Testis (tissue), 2 donors: ENCODE measurements around the gene RPS15A.

Experiments
- CTCF ChIP-seq, 3 experiments: fragments of 450-650 bp in 2 of 3; fragments of 200-600 bp in 1 of 3; sonication (generic) in 1 of 3; IDR thresholded peaks; one replicate each; pipeline ENCODE4 v1.5.1; 2016 to 2019; ENCODE audit warnings: antibody characterized with exemption in 3 of 3, mild to moderate bottlenecking in 2 of 3, moderate library complexity in 1 of 3
- POLR2A ChIP-seq: fragments of 450-650 bp; IDR thresholded peaks from one replicate; pipeline ENCODE4 v1.6.1; 2017; ENCODE audit warnings: antibody characterized with exemption, mild to moderate bottlenecking, moderate library complexity

- no peak for TF ChIP-seq CTCF (IDR thresholded peaks at IDR 0.05)
- TF ChIP-seq POLR2A: no peak
These were observed 10.6 kb upstream of the RPS15A start for GRCh38 chr16:18800775-18801144.
